K562 (cell line): Measurements from ENCODE around the gene UQCRC2. TPM values are rescaled to one million over a fixed set of nuclear protein-coding genes. Genes with fewer than 3 reads are reported as not detected.
A peak's percentile ranks its signal among the peaks of the same experiment; 100 is the strongest.

Source experiments
- BCOR ChIP-seq: fragments of 450-650 bp; IDR thresholded peaks from 2 replicates; pipeline ENCODE4 v1.6.1; 2016
- NKRF ChIP-seq: fragments of 450-650 bp; IDR thresholded peaks from 2 replicates; pipeline ENCODE4 v1.6.1; 2016; ENCODE audit warnings: borderline replicate concordance
- RHOXF2B ChIP-seq: fragments of 250-450 bp; sonication (Bioruptor Pico); conservative IDR thresholded peaks from 2 replicates; pipeline ENCODE4 v1.5.1; 2021
- SIN3B ChIP-seq: fragments of 450-650 bp; IDR thresholded peaks from 2 replicates; pipeline ENCODE4 v1.6.1; 2017; ENCODE audit warnings: low read depth, mild to moderate bottlenecking, moderate library complexity
- SMARCE1 ChIP-seq: fragments of 450-650 bp; IDR thresholded peaks from 2 replicates; pipeline ENCODE4 v1.7.1; 2016; ENCODE audit warnings: mild to moderate bottlenecking
- TRIM25 ChIP-seq: fragments of 450-650 bp; IDR thresholded peaks from 2 replicates; pipeline ENCODE4 v1.7.0; 2016; ENCODE audit warnings: borderline replicate concordance
- YY1 ChIP-seq, 3 experiments: IDR thresholded peaks; 2 replicates each; pipeline ENCODE4 v1.6.1; 2011; ENCODE audit warnings: low read length in 2 of 3, mild to moderate bottlenecking in 2 of 3, moderate library complexity in 2 of 3, borderline replicate concordance in 1 of 3, control low read depth in 1 of 3, low read depth in 1 of 3; ENCODE audit not compliant: insufficient read depth in 3 of 3, insufficient replicate concordance in 2 of 3, control insufficient read depth in 1 of 3, insufficient read length in 1 of 3; ENCODE audit errors: extremely low read depth in 1 of 3
- ZBTB8A ChIP-seq: fragments of 450-650 bp; IDR thresholded peaks from 2 replicates; pipeline ENCODE4 v1.6.1; 2018; ENCODE audit warnings: mild to moderate bottlenecking, moderate library complexity; ENCODE audit not compliant: partially characterized antibody
- ZNF212 ChIP-seq: fragments of 450-650 bp; formaldehyde crosslinking; IDR thresholded peaks from 2 replicates; pipeline ENCODE4 v1.4.0; 2020; ENCODE audit warnings: mild to moderate bottlenecking
- ZNF407 ChIP-seq: fragments of 450-650 bp; IDR thresholded peaks from 2 replicates; pipeline ENCODE4 v1.6.1; 2016; ENCODE audit warnings: low read depth
- ZNF77 ChIP-seq: fragments of 250-450 bp; sonication (Bioruptor Pico); IDR thresholded peaks from 2 replicates; pipeline ENCODE4 v1.5.0; 2020
- polyA plus RNA-seq, 8 experiments: library from polyadenylated mRNA; depleted of rRNA in 4 of 8; stranded (reverse) in 5 of 8; unstranded in 3 of 8; fragments of >200 nt; fragmentation: Nextera tagmentation in 2 of 8; fragmentation: Illumina TruSeq in 1 of 8; extraction: Ambion mirVana in 2 of 8; extraction: Trizol in 1 of 8; gene quantifications; 2 replicates each; pipeline versions ENCODE4 v1.2.1 to v1.2.3, GENCODE V29; 2011 to 2014; ENCODE audit warnings: inconsistent platforms in 1 of 8, missing spikeins in 1 of 8
- total RNA-seq, 7 experiments: library from RNA; depleted of rRNA in 6 of 7; stranded (reverse); fragments of >200 nt in 6 of 7; fragmentation: Illumina TruSeq in 2 of 7; extraction: Trizol in 2 of 7; gene quantifications; 2 replicates each; pipeline versions ENCODE4 v1.2.1 to v1.2.3, GENCODE V29; 2011 to 2021; ENCODE audit warnings: low replicate concordance in 1 of 7

The UQCRC2 gene
- total and polyA plus RNA-seq, 9 of the 15 experiments (the other 6 are each of a cell fraction or from before 2014, with no cell fraction given), result 177 to 516 (median 319) TPM

GRCh38 chr16:21953541-21953902 is 361 bp downstream of the UQCRC2 start (continued):
- TF ChIP-seq ZNF407, result no peak
- no peak for TF ChIP-seq SIN3B
- TF ChIP-seq SMARCE1, result 0 out of 2 replicates have a peak, but pooled peaks have one; percentile 18
- no peak for TF ChIP-seq RHOXF2B
- no peak for TF ChIP-seq ZBTB8A
- peak; percentile 68; the same call in 1 of the 2 replicates for TF ChIP-seq NKRF
- no peak for TF ChIP-seq TRIM25
- no peak for TF ChIP-seq BCOR
- TF ChIP-seq ZNF212 (CRISPR knock-in tag), result no peak
- TF ChIP-seq ZNF77 (CRISPR knock-in tag), result no peak
- peak in 1 of 3 experiments; percentile 4 for TF ChIP-seq YY1 (IDR thresholded peaks at IDR 0.05; ENCODE audit: borderline replicate concordance in 1 of 3, control insufficient read depth in 1 of 3, extremely low read depth in 1 of 3, insufficient read depth in 3 of 3, insufficient read length in 1 of 3, insufficient replicate concordance in 2 of 3, low read depth in 1 of 3, low read length in 2 of 3)
